Upper lobe of left lung (tissue), 4 donors: ENCODE results near the gene CMIP.

Experiments used
- EP300 ChIP-seq, 4 donors: sonication (generic); formaldehyde crosslinking; IDR thresholded peaks; one replicate each; pipeline ENCODE4 v1.5.1; 2017; ENCODE audit warnings: antibody characterized with exemption in 4 of 4, control low read depth in 2 of 4
- POLR2A ChIP-seq, 4 donors: fragments of 450-650 bp; IDR thresholded peaks; one replicate each; pipeline ENCODE4 v1.5.1; 2016 to 2017; ENCODE audit warnings: antibody characterized with exemption in 4 of 4, mild to moderate bottlenecking in 2 of 4
- POLR2AphosphoS5 ChIP-seq, 2 donors: sonication (generic); formaldehyde crosslinking; IDR thresholded peaks; one replicate each; pipeline ENCODE4 v1.5.1; 2017; ENCODE audit warnings: antibody characterized with exemption in 2 of 2
- TF ChIP-seq, protein P1 (sequence below), 6 experiments: fragments of 450-650 bp in 4 of 6; fragments of 200-600 bp in 2 of 6; sonication (generic) in 2 of 6; IDR thresholded peaks; one replicate each; pipeline ENCODE4 v1.5.1; 2016 to 2019; ENCODE audit warnings: antibody characterized with exemption in 6 of 6

GRCh38 chr16:81556715-81557284 lies 112.2 kb downstream of the CMIP start:
- TF ChIP-seq POLR2A (IDR thresholded peaks at IDR 0.05) (no peak), POLR2AphosphoS5 (IDR thresholded peaks at IDR 0.05) (no peak), EP300 (IDR thresholded peaks at IDR 0.05) (no peak)
- TF ChIP-seq, protein P1, sequence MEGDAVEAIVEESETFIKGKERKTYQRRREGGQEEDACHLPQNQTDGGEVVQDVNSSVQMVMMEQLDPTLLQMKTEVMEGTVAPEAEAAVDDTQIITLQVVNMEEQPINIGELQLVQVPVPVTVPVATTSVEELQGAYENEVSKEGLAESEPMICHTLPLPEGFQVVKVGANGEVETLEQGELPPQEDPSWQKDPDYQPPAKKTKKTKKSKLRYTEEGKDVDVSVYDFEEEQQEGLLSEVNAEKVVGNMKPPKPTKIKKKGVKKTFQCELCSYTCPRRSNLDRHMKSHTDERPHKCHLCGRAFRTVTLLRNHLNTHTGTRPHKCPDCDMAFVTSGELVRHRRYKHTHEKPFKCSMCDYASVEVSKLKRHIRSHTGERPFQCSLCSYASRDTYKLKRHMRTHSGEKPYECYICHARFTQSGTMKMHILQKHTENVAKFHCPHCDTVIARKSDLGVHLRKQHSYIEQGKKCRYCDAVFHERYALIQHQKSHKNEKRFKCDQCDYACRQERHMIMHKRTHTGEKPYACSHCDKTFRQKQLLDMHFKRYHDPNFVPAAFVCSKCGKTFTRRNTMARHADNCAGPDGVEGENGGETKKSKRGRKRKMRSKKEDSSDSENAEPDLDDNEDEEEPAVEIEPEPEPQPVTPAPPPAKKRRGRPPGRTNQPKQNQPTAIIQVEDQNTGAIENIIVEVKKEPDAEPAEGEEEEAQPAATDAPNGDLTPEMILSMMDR (IDR thresholded peaks at IDR 0.05) = no peak
